Nucleus accumbens (tissue), 56 donors: ENCODE results near the gene RGMB.

ENCODE experiments used
- DNase-seq, 56 donors: peaks; one replicate each; lab custom pipeline; 2025; lab: John Stamatoyannopoulos, UW

RGMB gene

DNA sequence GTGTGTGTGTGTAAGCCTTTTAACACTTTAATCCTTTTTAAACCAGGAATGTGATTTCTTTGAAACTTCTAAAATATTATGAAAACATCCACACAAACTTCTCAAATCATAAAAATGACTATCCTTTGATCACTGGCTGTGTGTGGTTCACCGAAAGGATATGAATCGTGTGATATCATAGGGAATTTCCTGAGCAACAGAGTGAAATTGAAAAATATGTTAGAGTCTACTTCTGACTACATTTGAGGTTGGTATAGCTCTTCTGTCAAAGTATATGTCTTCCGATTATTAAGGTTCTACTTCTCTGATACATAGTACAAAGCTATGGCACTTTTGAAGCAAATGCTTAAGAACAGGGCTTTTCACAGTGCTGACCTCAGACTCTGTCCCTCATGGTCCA is 40.3 kb downstream of the RGMB start:
- no peak for DNase-seq

DNA sequence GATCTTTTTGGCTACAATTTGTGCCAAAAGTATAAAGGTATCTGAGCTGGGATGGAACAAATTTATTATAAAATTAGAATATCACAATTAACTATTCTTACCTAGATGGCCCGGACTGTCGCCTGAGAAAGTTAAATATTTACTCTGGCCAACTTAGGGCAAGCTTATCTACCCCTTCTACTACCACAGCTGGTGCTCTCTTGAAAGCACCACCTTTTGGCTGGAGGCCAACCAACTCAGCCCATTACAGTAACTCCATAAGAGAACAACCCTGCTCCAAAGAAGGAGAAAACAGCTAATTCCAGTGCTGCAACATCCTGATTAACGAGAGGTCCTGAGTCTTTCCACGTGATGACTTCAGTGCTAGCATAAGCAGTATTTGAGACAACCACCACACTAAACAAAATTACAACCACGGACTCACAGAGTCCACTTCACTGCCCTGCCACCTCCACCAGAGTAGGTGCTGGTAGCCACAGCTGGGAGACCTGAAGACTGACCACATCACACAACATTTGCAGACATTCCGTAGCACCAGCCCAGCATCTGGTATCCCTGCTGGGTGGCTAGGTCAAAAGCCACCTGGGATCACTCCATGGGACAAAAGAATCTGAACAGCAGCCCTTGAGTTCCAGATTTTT is 43.2 kb downstream of the RGMB start:
- DNase-seq = no peak

DNA sequence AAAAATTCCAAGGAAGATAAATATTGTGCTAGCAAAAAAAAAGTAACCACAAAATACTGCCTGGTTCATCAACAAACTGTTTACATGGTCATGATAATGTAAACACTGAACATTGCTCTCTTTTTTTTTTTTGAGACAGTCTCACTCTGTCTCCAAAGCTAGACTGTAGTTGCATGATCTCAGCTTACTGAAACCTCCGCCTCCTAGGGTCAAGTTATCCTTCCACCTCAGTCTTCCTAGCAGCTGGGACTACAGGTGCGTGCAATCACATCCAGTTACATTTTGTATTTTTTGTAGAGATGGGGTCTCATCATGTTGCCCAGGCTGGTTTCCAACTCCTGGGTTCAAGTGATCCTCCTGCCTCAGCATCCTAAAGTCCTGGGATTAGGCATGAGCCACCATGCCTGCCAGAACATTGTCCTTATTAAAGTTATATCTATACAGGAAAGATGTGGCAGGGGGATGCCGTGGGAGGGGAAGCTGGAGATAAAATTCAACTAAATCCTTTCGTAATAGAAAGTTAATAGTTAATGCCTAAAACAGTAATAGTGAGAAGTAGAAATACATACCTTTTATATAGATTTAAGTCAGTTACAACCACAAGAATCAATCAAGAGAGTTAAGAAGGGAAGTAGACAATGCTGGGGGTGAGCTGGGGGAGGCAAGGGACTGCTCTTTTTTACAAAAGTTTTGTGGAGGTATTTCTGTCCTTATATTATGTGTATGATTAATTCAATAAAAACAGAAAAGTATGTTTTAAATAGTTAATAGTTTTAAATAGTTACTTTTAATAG is 52.3 kb downstream of the RGMB start:
- no peak for DNase-seq

DNA sequence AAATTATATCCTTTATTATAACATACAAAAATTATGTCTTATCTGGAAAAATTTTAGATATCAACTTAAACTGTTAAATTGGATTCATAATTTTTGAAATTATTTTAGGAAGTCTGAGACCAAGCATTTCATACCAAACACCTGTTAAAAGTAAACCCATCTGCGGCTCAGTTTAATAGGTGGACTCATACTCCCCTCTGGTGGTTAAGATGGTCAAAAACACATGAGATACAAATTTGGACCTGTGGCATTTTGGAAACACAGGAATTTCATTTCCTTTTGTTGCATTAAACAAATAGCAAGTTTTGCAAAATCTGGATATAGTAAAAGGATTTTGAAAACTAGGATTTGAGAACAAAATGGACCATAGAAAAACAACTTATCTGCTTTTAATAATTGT is 53.7 kb downstream of the RGMB start:
- DNase-seq = no peak

DNA sequence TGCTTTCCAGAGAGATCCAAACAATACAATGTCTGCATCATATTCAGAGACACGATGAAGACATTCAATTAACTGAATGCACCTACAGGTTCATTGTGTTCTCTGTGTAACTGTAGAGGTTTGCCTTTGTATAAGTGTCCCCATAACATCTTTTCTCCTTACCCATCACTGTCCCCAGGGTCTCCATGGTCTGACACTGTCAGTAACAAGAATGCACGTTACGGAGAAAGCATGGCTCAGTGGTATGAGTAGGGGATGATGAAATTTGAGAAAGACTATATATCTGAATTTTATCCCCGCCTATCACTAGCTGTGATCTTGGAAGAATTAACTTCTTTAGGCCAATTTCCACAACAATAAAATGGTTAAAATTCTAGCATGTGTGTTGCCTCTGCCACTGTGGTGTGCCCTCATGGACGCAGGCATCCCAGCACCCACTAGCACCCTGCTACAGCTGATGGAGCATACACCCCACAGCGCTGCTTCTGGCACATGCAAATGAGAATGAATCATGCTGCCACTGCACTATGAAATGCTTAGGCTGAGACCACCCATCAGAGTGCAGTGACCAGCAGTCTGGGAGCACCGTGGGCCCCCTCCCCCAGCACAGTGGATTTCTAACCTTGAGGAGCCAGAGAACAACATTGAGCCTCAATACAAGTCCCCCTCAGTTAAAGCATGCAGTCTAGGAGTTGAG is 54.3 kb downstream of the RGMB start:
- no peak for DNase-seq

DNA sequence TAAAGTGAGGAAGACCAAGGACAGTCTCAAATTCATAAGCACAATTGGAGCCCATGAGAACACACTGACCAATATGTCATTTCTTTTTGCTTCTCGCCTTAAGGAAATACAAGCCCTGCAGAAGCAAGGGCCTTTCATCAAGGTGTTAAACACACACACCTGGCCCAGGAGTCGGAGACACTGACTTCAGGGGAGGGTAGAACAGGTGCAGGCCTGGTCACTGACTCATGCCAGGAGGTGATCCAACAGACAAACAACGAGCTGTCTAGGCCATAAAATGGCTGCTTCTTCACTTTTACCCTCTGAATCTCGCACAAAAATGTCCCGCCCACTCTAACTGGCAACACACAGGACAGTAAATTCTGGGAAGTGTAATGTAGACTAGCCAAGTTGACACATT is 62.7 kb downstream of the RGMB start:
- DNase-seq = no peak

DNA sequence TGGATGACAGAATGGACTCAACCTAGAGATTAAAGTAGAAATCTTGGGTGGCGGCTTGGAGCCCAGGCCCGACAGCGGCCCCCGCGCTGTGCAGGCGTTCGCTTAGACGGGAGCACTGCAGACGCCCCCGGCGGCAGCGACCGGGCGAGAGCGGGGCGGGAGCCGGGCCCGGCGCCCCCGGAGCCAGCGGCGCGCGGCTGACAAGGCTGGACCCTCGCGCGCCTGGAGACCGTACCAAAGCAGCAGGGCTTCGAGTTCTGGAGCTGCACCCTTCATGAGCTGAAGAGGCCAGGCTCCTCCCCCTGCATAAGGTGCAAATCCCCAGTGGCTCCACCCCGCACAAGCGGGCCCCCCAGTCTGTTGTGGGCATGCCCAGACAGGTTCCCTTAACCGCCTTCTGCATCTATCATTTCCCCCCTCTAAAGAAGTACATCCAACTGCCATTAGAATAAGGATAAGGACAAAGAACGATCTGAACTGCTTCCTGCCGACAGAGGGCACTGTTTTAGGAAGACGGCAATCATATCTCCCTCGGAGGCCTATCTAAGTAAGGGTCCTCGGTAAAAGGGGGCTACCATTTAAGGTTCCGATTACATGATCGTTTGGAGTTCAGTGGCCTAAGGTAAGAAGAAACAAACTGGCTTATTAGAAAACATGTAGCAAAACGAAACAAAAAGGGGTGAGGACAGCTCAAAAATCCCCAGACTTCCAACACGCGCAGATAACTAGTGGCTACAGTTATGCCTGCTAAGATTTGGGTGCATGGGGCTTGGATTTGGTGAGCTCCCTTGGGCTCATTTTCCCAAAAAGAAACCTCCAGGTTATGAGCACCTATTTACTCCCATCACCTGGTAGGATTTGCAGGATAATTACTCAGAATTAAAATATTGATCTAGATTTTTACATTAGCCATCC is 66.3 kb downstream of the RGMB start:
- peak in 1 of 56 donors; percentile 0 for DNase-seq

DNA sequence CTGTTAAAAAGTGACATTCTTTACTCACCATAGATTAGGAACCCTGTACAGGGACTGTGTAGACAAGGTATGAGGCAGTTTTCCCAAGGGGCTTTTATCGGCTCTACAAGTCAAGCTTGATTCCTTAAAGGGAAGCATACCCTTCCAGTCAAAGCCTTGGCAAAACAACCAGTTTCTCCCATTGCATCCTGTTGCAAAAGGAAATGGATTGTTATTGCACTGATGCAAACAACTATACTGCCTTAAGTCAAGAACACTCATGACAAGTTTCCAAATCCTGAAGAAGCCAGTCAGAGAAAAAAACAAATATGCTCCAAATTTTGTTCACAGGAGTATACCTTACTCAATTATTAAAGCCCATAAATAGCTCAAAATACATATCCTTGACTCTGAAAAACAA is 67.5 kb downstream of the RGMB start:
- DNase-seq = no peak

DNA sequence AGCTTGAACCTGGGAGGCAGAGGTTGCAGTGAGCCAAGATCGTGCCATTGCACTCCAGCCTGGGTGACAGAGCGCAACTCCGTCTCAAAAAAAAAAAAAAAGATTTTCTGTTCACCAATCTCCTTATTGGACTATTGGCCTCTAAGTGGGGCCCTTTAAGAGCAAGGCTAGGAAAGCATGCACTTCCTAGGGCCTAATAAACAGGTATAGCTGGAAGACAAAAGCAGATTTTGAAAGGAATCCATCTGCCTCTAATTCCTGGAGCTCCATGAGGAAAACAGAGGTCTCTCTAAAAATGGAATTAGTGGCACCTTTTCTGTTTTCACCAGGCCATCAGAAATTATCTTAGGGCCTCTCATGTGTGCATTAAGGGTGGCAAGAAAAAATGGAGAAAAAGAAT is 70.0 kb downstream of the RGMB start:
- no peak for DNase-seq

DNA sequence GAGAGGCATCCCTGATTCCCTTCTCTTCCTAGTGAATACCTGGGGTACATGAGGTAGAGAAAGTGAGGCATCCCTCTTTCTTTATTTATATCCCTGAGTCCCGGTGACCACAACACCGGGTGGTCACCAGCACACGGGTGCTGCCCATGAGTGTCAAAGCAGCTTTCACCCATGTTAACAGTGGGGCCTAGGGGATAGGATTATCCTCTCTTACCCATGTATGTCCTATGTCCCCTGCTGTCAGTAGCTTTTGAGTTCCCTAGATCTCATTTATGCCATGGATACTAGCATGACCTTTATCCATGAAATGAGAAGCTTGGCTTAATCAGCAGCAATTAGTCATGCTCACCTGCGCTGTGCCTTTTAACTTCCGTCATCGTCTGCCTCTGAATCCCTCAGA is 71.4 kb downstream of the RGMB start:
- no peak for DNase-seq

DNA sequence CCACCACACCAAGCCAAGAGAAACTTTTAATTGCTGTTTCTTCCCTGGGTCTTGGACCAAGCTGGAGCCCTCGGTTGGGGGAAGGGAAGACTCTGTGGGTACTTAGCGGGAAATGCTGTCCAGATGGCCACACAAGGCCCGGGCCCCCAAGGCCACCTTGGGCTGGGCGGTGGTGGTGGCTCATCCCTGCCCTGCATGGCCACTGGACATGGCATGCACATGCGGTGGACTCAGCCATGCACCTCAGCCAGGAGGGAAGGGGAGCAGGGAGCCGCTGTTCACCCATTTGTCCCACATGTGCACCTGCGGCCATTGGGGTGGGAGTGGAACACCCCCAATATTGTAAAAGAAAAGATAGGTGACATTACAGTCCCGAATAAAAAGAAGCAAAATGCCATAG is 72.4 kb downstream of the RGMB start:
- DNase-seq = no peak
